K562 (cell line): ENCODE data around the gene PEBP1. TPM values are rescaled to one million over a fixed set of nuclear protein-coding genes. Genes with fewer than 3 reads are reported as not detected.
A peak's percentile ranks its signal among the peaks of the same experiment; 100 is the strongest.

ENCODE experiments used
- ATAC-seq: fragments of 200-7000 bp; cut with Tn5 transposase; 3 replicates; pipeline ENCODE4 v1.9.1; 2020; ENCODE audit warnings: moderate library complexity
- BruUV-seq: library from RNA; stranded (reverse); fragments of 400-500 nt; replicated peaks from 2 replicates; lab custom pipeline; 2021; lab: Mats Ljungman, UMichigan
- CTCF ChIA-PET: fragments of 300-600 bp; formaldehyde crosslinking; extraction: SDS; loops from one replicate; lab custom pipeline; 2021; ENCODE audit warnings: low intra/inter-chr PET ratio; lab: Yijun Ruan, JAX
- POLR2A ChIA-PET: fragments of 300-600, 350-650 bp; sonication (Branson Sonifier 250); formaldehyde crosslinking; extraction: SDS; loops from one replicate; lab custom pipeline; 2021; ENCODE audit warnings: antibody characterized with exemption, inconsistent platforms; lab: Yijun Ruan, JAX
- DNase-seq, 4 experiments: peaks; one replicate each; pipeline versions ENCODE4 v3.0.0 to v3.0.0-alpha.2; 2011 to 2018; ENCODE audit warnings: low spot score in 3 of 4, mixed read lengths in 3 of 4; ENCODE audit errors: extremely low read depth in 1 of 4
- FAIRE-seq: peaks from 2 replicates; lab custom pipeline; 2011; peaks lifted over from hg19 to GRCh38; lab: Jason Lieb, UNC
- H2AFZ ChIP-seq: 2 replicates; pipeline ENCODE4 v1.6.0; 2011; ENCODE audit warnings: low read depth, low read length, control low read depth, inconsistent platforms
- H3K27ac ChIP-seq: fragments of 200-600 bp; 3 replicates; pipeline ENCODE4 v1.8.0; 2011; ENCODE audit warnings: low read depth, mild to moderate bottlenecking, control low read depth, inconsistent platforms, low read length, moderate library complexity, mixed read lengths; ENCODE audit errors: extremely low read depth
- H3K27me3 ChIP-seq, 2 experiments: fragments of 300-600 bp in 1 of 2; 2 replicates in 1 of 2; 3 replicates in 1 of 2; pipeline versions ENCODE4 v1.6.0 to v1.8.0; 2011; ENCODE audit warnings: inconsistent platforms in 2 of 2, low read length in 2 of 2, mild to moderate bottlenecking in 1 of 2, mixed read lengths in 1 of 2, moderate library complexity in 1 of 2; ENCODE audit not compliant: control insufficient read depth in 2 of 2, insufficient read depth in 2 of 2
- H3K36me3 ChIP-seq: fragments of 300-600 bp; 3 replicates; pipeline ENCODE4 v1.8.0; 2011; ENCODE audit warnings: mild to moderate bottlenecking, low read length, inconsistent platforms; ENCODE audit not compliant: control insufficient read depth, insufficient read depth
- H3K4me1 ChIP-seq, 2 experiments: fragments of 200-600 bp in 1 of 2; replicated peaks in 1 of 2; 2 replicates in 1 of 2; 3 replicates in 1 of 2; pipeline versions ENCODE4 v1.5.1 to v1.8.0; 2011; ENCODE audit warnings: inconsistent platforms in 2 of 2, low read length in 2 of 2, mild to moderate bottlenecking in 1 of 2, mixed read lengths in 1 of 2, moderate library complexity in 1 of 2; ENCODE audit not compliant: control insufficient read depth in 2 of 2, insufficient read depth in 2 of 2
- H3K4me2 ChIP-seq: 2 replicates; pipeline ENCODE4 v1.6.1; 2011; ENCODE audit warnings: low read length, control low read depth, inconsistent platforms, mixed read lengths; ENCODE audit not compliant: insufficient read depth
- H3K4me3 ChIP-seq: fragments of 200-600 bp; sonication (generic), shearing (Covaris generic); 2 replicates; pipeline ENCODE4 v1.5.1; 2016; ENCODE audit warnings: control low read depth, inconsistent platforms
- H3K79me2 ChIP-seq: fragments of 200-600 bp; 3 replicates; pipeline ENCODE4 v1.8.0; 2011; ENCODE audit warnings: low read length, inconsistent platforms; ENCODE audit not compliant: control insufficient read depth, insufficient read depth
- H3K9ac ChIP-seq, 2 experiments: 2 replicates each; pipeline versions ENCODE4 v1.6.0 to v1.6.1; 2011; ENCODE audit warnings: low read depth in 2 of 2, low read length in 2 of 2, control low read depth in 1 of 2, inconsistent platforms in 1 of 2, mild to moderate bottlenecking in 1 of 2, mixed read lengths in 1 of 2; ENCODE audit not compliant: insufficient read depth in 1 of 2
- H3K9me1 ChIP-seq: one replicate; pipeline ENCODE4 v1.6.0; 2011; ENCODE audit warnings: inconsistent platforms, mild to moderate bottlenecking, low read length, moderate library complexity; ENCODE audit not compliant: control insufficient read depth, insufficient read depth
- H3K9me3 ChIP-seq: replicated peaks from 2 replicates; pipeline ENCODE4 v1.5.1; 2011; ENCODE audit warnings: low read depth, low read length, inconsistent platforms; ENCODE audit not compliant: control insufficient read depth, insufficient read depth
- H4K20me1 ChIP-seq: replicated peaks from 2 replicates; pipeline ENCODE4 v1.6.1; 2011; ENCODE audit warnings: low read length, inconsistent platforms, mixed read lengths; ENCODE audit not compliant: control insufficient read depth, insufficient read depth
- CBFA2T2 ChIP-seq: fragments of 450-650 bp; conservative IDR thresholded peaks from 2 replicates; pipeline ENCODE4 v1.6.1; 2017; ENCODE audit warnings: mild to moderate bottlenecking
- CTBP1 ChIP-seq: fragments of 450-650 bp; IDR thresholded peaks from 2 replicates; pipeline ENCODE4 v1.6.1; 2016; ENCODE audit warnings: borderline replicate concordance
- E2F4 ChIP-seq: sonication (generic); formaldehyde crosslinking; IDR thresholded peaks from 2 replicates; pipeline ENCODE4 v1.8.0; 2022; ENCODE audit warnings: mild to moderate bottlenecking, low read depth, missing genetic modification reagents
- EGR1 ChIP-seq: fragments of 450-650 bp; conservative IDR thresholded peaks from 2 replicates; pipeline ENCODE4 v1.6.1; 2017; ENCODE audit warnings: mild to moderate bottlenecking
- EP400 ChIP-seq: fragments of 450-650 bp; IDR thresholded peaks from 2 replicates; pipeline ENCODE4 v1.6.1; 2017; ENCODE audit warnings: antibody characterized with exemption, mild to moderate bottlenecking, moderate library complexity
- MAZ ChIP-seq, 2 experiments: fragments of 450-650 bp in 1 of 2; sonication (generic) in 1 of 2; formaldehyde crosslinking; IDR thresholded peaks in 1 of 2; conservative IDR thresholded peaks in 1 of 2; 2 replicates each; pipeline versions ENCODE4 v1.4.0 to v1.5.0; 2020; ENCODE audit warnings: mild to moderate bottlenecking in 1 of 2, missing genetic modification reagents in 1 of 2
- MED1 ChIP-seq: sonication (generic); formaldehyde crosslinking; IDR thresholded peaks from 2 replicates; pipeline ENCODE4 v1.8.1; 2023; ENCODE audit warnings: missing genetic modification reagents, borderline replicate concordance
- PTRF ChIP-seq: fragments of 450-650 bp; IDR thresholded peaks from 2 replicates; pipeline ENCODE4 v1.6.1; 2016; ENCODE audit warnings: mild to moderate bottlenecking, missing genetic modification characterization, missing compliant biosample characterization
- RBBP5 ChIP-seq: fragments of 200-600 bp; sonication (generic); IDR thresholded peaks from 2 replicates; pipeline ENCODE4 v1.6.1; 2012; ENCODE audit warnings: borderline replicate concordance, mild to moderate bottlenecking, low read length, control low read depth, inconsistent platforms; ENCODE audit not compliant: insufficient read depth, poor library complexity, severe bottlenecking
- RBM14 ChIP-seq: fragments of 200-400 bp; formaldehyde crosslinking; IDR thresholded peaks from 2 replicates; pipeline ENCODE4 v1.6.1; 2018; ENCODE audit warnings: low read depth, mild to moderate bottlenecking, low read length, moderate library complexity, borderline replicate concordance; ENCODE audit not compliant: insufficient read depth
- SFPQ ChIP-seq: fragments of 200-400 bp; formaldehyde crosslinking; IDR thresholded peaks from 2 replicates; pipeline ENCODE4 v1.6.1; 2017; ENCODE audit warnings: mild to moderate bottlenecking, low read depth, low read length, moderate library complexity
- SNIP1 ChIP-seq: fragments of 450-650 bp; IDR thresholded peaks from 2 replicates; pipeline ENCODE4 v1.7.1; 2017; ENCODE audit warnings: low read depth, mild to moderate bottlenecking
- SP1 ChIP-seq: sonication (generic); formaldehyde crosslinking; IDR thresholded peaks from 2 replicates; pipeline ENCODE4 v1.8.1; 2022; ENCODE audit warnings: mild to moderate bottlenecking, missing genetic modification reagents
- UBTF ChIP-seq, 2 experiments: IDR thresholded peaks; 2 replicates each; pipeline ENCODE4 v1.6.1; 2012; ENCODE audit warnings: improper control_type of control experiment in 2 of 2, low read depth in 2 of 2, low read length in 2 of 2, borderline replicate concordance in 1 of 2
- ZNF384 ChIP-seq: IDR thresholded peaks from 2 replicates; pipeline ENCODE4 v1.6.1; 2012; ENCODE audit warnings: low read depth, low read length, improper control_type of control experiment
- WGBS: fragments of 100-300 bp; shearing (Covaris generic); methylation state at CpG from one replicate; pipeline ENCODE4 v1.1.6; 2016; ENCODE audit warnings: low coverage, mixed read lengths; ENCODE audit not compliant: insufficient coverage; ENCODE audit errors: missing lambda C conversion rate; 5-methylcytosine and 5-hydroxymethylcytosine counted together
- in situ Hi-C: fragments of 300-500 bp; cut with MboI; formaldehyde crosslinking; loops from 4 replicates; pipeline ENCODE4 v1.15.0; 2018; ENCODE audit warnings: inconsistent platforms, mixed read lengths
- intact Hi-C: fragments of 100-400 bp; cut with micrococcal nuclease; formaldehyde crosslinking; loops from 2 replicates; pipeline ENCODE4 v1.14.2; 2022
- polyA plus RNA-seq, 8 experiments: library from polyadenylated mRNA; depleted of rRNA in 4 of 8; stranded (reverse) in 5 of 8; unstranded in 3 of 8; fragments of >200 nt; fragmentation: Nextera tagmentation in 2 of 8; fragmentation: Illumina TruSeq in 1 of 8; extraction: Ambion mirVana in 2 of 8; extraction: Trizol in 1 of 8; gene quantifications; 2 replicates each; pipeline versions ENCODE4 v1.2.1 to v1.2.3, GENCODE V29; 2011 to 2014; ENCODE audit warnings: inconsistent platforms in 1 of 8, missing spikeins in 1 of 8
- total RNA-seq, 7 experiments: library from RNA; depleted of rRNA in 6 of 7; stranded (reverse); fragments of >200 nt in 6 of 7; fragmentation: Illumina TruSeq in 2 of 7; extraction: Trizol in 2 of 7; gene quantifications; 2 replicates each; pipeline versions ENCODE4 v1.2.1 to v1.2.3, GENCODE V29; 2011 to 2021; ENCODE audit warnings: low replicate concordance in 1 of 7

PEBP1 gene
- total and polyA plus RNA-seq, 9 of the 15 experiments (the other 6 are each of a cell fraction or from before 2014, with no cell fraction given) = 77.3 to 207 (median 153) TPM

- H3K4me3 ChIP-seq = peak within 1 kb of the TSS; percentile 42
- no peaks in the 10 kb centered on the region for H4K20me1 ChIP-seq
- ChIA-PET CTCF (no interaction called here), POLR2A (interaction anchor here (0.6 to 1.2 kb wide), 3 partner anchors 13 to 272 kb away, joined by 3 to 4 read pairs (median 3); partner anchors contain the start of genes SUDS3 and WSB2)
- H3K4me2 ChIP-seq = peak within 1 kb of the TSS; percentile 61
- no peaks in the 10 kb centered on the region for H3K9me1 ChIP-seq
- peak within 1 kb of the TSS in 1 of 2 experiments; percentile 84; a peak in 2 of 4 replicates for H3K9ac ChIP-seq
- peak; percentile 40 to 78 (median 60) for DNase-seq
- H3K27ac ChIP-seq = no peak within 1 kb of the TSS
- 2% methylated on average over 44 of the region's 75 CpGs for WGBS
- no TSS peak for BruUV-seq
- ATAC-seq = peak; percentile 82
- FAIRE-seq = no peak
- H3K9me3 ChIP-seq = no peaks in the 10 kb centered on the region
- peaks cover 23 to 33% of the 10 kb centered on the region in 2 experiments; a peak in 4 of 5 replicates for H3K27me3 ChIP-seq
- in situ Hi-C loops (no loop called here), intact Hi-C loops (loop anchor here (5.0 kb wide), 1 partner anchor 41 kb away; the partner anchor contains the start of gene WSB2)
- peak within 1 kb of the TSS; percentile 81 for H2AFZ ChIP-seq
- H3K79me2 ChIP-seq = no peaks in the 10 kb centered on the region
- H3K36me3 ChIP-seq = no peaks in the 10 kb centered on the region
- H3K4me1 ChIP-seq = peaks cover 0 to 15% of the 10 kb centered on the region in 2 experiments; a peak in 3 of 5 replicates
- TF ChIP-seq CBFA2T2 (no peak), SFPQ (no peak), RBM14 (no peak), SNIP1 (no peak), EGR1 (no peak), MED1 (CRISPR knock-in tag) (no peak), CTBP1 (0 out of 2 replicates have a peak, but pooled peaks have one; percentile 45), SP1 (CRISPR knock-in tag) (no peak), PTRF (tag) (no peak), E2F4 (no peak), EP400 (no peak), UBTF (IDR thresholded peaks at IDR 0.05; ENCODE audit: borderline replicate concordance in 1 of 2, low read depth in 2 of 2, low read length in 2 of 2) (0 out of 4 replicates have a peak, but pooled peaks of 1 of the 2 experiments have one; percentile 72), RBBP5 (peak; percentile 42), MAZ (CRISPR knock-in tag; conservative IDR thresholded peaks at IDR 0.05 in 1 of 2, IDR thresholded peaks at IDR 0.05 in 1 of 2) (no peak), ZNF384 (no peak)
These were observed 32.1 kb upstream of the PEBP1 start, which contains the start of gene VSIG10 for GRCh38 chr12:118103601-118104382. VSIG10 (minus strand) TSS chr12:118104011; CDS start chr12:118103671, 340 bp downstream.
